ENCODE measurements around the gene CXCR5. TPM values are rescaled to one million over a fixed set of nuclear protein-coding genes. Genes with fewer than 3 reads are reported as not detected.
A peak's percentile ranks its signal among the peaks of the same experiment; 100 is the strongest.
"Not testable (repeated sequence)": the region's sequence is repeated elsewhere in the genome, so short reads cannot be mapped to it uniquely, and the experiment has no call there.

Gene CXCR5, protein sequence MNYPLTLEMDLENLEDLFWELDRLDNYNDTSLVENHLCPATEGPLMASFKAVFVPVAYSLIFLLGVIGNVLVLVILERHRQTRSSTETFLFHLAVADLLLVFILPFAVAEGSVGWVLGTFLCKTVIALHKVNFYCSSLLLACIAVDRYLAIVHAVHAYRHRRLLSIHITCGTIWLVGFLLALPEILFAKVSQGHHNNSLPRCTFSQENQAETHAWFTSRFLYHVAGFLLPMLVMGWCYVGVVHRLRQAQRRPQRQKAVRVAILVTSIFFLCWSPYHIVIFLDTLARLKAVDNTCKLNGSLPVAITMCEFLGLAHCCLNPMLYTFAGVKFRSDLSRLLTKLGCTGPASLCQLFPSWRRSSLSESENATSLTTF
- total RNA-seq = not detected
- long read RNA-seq, partial matches to known transcripts = 0 of 7 reads
- long read RNA-seq, other reads (novel, unspliced or antisense) = 7 of 7 reads

DNA sequence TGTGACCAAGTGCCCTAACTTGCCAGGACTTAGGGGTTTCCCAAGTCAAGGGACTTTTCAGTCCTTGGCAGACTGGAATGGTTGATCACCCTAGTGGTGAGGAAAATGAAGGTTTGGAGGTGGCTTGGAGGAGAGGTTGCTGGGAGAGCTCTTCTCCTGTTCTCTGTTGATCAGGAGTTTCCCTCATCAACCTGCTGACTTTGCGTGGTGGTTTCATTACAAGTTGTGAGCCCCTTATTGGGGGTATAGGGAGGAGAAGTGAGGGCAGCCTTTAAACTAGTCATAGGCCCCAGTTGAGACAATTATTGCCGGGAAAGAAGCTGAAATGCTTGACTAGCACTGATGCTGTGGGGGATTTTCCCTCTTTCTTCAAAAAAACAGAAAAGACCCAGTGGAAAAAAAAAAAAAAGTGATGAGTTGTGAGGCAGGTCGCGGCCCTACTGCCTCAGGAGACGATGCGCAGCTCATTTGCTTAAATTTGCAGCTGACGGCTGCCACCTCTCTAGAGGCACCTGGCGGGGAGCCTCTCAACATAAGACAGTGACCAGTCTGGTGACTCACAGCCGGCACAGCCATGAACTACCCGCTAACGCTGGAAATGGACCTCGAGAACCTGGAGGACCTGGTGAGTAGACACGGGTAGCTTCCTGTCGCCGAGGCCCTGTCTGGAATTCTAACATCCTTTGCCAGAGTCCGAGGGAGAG is at the start of gene CXCR5:
Gene CXCR5, plus strand, starts transcription at position 525 of the 704 bp plus-strand sequence. Its CDS starts 50 bp downstream, at position 575.
- DNase-seq (ENCODE audit: low spot score) = no peak

DNA sequence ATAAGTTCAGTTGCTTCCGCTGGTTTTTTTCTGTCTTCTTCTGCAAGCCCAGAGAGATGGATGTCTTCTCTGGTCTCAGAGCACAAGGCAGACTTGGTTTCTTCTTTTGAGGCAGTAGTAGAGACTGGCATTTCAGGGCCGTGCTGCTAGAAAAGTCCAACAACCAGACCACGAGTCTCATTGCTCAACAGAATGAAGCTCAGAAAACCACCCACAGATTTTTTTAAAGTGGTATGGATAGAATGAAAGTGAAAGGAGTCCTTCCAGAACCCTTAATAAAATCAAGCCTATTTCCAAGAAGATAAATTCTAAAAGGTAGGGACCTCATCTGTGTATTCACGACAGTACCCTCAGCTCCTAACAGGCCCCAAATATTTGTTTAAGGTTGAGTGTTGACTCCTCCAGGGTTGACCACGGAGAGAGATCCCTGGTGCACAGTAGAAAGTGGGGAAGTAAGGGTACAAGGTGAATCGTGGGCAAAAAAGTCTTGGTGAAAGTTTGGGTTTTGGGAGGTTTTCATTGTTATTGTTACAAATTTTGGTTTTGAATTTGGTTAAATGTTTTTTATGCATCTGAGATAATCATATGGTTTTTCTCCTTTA is 49.2 kb upstream of the CXCR5 start:
- peak; percentile 1 for DNase-seq (ENCODE audit: low spot score)

DNA sequence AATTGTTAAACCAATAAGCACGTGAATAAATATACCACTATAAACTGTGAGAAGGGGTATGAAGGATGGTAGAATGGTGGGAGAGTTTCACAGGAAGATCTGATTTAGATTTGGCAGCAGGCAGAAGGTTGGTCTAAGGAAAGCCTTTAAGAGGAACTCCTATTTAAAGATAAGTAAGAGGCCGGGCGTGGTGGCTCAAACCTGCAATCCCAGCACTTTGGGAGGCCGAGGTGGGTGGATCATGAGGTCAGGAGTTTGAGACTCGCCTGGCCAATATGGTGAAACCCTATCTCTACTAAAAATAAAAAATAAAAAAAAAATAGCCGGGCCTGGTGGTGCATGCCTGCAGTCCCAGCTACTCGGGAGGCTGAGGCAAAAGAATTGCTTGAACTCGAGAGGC is 45.8 kb upstream of the CXCR5 start:
- peak; percentile 43 for DNase-seq (ENCODE audit: low spot score)

DNA sequence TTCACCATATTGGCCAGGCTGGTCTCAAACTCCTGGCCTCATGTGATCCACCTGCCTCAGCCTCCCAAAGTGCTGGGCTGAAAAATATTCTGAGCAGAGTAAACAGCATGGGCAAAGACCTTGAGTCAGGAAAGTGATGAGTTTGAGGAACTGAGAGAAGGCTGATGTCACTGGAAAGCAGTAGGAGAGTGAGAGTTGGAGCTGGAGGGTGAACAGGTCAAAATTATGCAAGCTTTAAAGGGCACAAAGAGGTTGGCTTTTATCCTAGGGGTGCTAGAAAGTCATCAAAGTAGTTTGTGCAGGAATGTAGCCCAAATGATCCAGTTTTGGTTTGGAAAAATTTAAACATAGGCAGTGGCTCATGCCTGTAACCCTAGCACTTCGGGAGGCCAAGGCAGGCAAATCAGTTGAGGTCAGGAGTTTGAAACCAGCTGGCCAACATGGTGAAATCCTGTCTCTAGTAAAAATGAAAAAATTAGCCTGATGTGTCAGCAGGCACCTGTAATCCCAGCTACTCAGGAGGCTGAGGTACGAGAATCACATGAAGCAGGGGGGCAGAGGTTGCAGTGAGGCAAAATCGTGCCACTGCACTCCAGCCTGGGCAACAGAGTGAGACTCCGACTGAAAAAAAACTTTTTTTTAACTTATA is 44.7 kb upstream of the CXCR5 start:
- DNase-seq (ENCODE audit: low spot score) = peak; percentile 4

DNA sequence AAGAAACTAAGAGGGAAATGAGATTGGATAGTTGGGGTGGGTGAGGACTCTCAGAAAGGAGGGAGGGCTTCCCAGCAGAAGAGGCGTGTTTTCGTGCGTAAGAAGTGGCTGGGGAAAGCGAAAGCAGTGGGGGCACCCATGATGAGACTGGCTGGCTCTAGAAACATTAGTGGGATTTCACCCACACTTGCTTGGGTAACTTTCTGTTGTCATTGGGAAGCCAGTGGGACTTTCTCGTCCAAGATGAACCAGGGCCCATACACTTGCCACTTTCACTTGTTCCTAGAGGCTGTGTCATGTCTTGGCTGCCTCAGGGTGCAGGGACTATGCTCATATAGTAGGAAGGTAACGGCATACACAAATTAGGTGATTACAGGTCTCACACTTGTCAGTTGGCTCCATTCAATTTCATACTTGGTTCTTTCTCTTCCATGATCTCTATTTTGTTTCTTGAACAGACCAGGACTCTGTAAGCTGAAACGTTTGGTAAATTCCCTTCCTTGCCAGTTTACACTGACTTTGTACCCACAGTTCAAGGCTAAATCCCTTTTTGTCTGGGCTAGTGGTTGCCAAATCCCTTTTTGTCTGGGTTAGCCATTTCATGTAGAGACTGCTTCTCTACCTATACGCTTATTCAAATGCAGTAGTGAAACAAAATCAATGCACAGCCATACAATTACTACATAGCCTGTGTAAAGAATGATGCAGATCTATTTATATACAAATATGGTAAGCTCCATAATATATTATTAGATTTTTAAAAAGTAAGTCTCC is 42.0 kb upstream of the CXCR5 start:
- DNase-seq (ENCODE audit: low spot score) = peak; percentile 20

DNA sequence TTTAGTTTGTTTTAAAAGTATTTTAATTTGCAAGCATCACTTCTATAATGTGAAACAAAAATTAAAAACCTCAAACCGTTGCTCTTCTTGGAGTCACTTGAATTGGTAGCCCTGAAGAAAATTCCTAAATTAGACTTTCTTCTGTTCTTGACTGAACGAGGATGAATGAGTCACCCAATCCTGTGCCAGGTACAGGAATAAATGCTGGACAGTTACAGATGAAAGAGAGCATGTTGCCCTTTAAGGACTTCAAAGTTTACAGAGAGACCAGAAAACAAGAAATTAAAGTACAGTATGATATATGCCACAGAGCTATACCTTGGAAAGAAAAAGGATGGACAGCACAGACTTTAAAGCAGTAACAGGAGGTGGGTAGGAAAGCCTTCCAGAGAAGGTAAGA is 41.3 kb upstream of the CXCR5 start:
- DNase-seq (ENCODE audit: low spot score) = no peak

DNA sequence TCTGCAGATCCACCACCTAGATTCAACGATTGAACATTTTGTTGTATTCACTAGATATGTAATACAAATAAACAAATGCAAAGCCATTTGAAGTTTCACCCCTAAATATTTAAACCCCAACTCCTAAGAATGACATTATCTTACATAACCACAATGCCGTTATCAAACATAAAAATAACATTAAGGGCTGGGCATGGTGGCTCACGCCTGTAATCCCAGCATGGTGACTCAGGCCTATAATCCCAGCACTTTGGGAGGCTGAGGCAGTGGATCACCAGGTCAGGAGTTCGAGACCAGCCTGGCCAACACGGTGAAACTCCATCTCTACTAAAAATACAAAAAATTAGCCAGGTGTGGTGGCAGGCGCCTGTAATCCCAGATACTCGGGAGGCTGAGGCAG is 40.8 kb upstream of the CXCR5 start:
- DNase-seq (ENCODE audit: low spot score) = not testable (repeated sequence)

DNA sequence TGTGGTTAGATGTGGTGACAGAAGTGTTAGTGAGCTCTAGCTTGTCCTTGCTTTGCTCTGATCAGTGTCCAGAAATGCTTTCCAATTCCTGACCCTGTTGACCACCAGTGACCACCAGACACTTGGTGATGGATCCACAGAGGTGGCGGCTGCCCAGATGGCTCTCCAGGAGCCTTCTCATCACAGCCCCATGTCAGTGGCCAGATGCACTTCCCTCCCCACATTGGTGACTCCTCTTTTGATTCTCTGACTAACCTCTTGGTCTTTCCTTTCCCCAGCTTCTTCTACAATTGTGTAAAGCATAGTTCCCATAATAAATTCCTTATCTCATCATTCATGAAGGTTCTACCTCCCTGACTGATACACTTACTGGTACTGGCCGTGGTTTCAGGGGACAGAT is 40.1 kb upstream of the CXCR5 start:
- no peak for DNase-seq (ENCODE audit: low spot score)

DNA sequence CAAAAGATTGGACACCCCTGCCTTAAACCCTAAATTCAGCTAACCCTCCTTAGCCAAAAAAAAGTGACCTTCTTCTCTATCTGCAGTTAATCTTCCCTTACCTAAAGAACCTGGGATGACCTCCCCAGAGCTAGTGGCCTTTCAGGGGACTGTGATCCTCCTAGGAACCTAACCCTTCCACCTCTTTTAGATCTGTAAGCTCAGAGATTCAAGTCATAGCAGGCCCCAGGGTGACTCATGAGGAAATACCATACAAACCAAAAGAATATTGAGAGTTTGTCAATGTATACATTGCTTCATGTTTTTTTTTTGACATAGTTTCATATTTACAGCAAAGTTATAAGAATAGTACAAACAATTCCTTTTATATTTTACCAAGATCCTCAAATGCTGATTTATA is 38.3 kb upstream of the CXCR5 start:
- DNase-seq (ENCODE audit: low spot score) = no peak

DNA sequence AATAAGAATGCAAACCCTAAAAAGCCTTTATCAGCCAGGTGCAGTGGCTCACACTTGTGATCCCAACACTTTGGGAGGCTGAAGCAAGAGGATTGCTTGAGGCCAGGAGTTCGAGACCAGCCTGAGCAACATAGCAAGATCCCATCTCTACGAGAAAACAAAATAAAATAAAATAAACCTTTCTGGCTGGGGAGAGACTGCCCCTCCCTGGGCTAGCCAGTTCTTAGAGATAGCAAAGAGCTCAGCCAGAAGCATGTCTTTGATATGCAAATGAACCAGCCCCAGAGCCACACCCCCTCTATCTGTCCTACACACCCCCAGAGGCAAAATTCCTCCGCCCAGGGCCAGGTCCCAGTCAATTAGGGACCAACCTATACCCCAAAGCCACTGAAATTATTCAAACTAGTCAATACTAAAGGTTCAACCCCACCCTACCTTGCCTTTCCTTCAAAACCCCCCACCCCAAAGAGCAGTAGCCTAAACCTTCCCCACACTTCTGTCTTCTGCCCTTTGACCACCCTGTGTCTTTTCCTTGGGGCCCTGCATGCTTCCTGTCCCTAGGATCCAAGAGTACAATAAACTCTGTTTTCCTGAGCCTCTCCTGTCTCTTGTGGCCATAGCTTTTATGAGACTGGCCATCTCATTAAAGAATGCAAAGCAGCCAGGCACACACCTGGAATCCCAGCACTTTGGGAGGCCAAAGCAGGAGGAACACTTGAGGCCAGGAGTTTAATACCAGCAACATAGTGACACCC is 37.3 kb upstream of the CXCR5 start:
- DNase-seq (ENCODE audit: low spot score) = no peak

DNA sequence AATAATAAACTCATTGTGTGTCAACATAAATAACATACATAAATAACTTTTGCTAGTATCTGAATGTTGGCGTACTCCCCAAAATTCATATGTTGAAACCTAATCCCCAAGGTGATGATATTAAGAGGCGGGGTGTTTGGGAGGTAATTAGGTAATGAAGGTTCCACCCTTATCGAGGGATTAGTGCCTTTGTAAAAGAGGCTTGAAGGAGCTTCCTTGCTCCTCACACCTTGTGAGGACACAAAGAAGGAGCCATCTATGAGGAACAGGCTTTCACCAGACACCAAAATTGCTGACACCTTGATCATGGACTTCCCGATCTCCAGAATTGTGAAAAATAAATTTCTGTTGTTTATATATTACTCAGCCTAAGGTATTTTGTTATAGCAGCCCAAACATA is 33.9 kb upstream of the CXCR5 start:
- DNase-seq (ENCODE audit: low spot score) = no peak

DNA sequence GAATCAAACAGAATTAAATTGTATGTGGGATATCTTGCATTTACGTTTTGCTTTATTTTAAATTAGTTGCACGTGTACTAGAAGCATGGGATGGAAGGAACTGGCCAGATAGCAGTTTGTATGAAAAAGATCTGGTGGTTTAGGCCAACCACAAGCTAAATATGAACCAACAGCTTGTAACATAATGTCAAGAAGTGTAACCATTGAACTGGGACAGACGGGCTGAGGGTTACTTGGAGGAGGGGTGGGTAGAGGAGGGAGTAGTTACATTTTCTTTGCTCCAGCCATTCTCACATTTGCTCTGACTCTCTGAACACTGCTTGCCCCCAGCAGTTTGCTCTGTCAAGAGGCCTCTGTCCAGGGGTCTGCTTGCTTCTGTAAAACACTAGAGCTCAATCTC is 31.7 kb upstream of the CXCR5 start:
- no peak for DNase-seq (ENCODE audit: low spot score)

DNA sequence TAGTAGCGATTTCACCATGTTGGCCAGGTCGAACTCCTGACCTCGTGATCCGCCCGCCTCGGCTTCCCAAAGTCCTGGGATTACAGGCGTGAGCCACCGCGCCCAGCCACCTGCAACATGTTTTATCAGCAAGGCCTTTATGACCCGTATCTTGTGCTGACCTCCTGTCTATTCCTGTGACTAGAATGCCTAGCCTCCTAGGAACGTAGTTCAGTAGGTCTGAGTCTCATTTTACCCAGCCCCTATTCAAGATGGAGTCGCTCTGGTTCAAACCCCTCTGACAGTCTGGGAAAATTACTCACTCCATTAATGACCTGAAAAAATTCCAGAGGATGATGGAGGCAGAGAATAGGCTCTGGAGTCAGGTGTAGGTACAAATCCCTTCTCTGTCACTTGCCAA is 30.0 kb upstream of the CXCR5 start:
- no peak for DNase-seq (ENCODE audit: low spot score)

DNA sequence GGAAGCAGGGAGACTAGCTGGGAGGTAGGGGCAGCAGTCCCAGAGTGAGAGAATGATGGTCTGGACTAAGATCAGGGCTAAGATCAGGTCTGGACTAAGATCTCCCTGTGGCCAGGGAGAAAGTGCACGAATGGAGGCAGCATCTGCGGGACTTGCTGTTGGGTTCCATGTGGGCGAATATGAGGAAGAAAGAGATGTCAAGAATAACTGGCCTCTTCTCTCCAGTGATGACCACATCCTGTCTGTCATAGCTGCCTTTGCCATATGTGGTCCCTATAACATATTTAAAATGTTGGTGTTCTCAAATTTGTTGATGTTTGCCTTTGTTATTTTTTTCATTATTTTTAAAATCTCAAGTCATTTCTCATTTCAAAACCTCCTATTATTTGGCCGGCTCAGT is 27.4 kb upstream of the CXCR5 start:
- no peak for DNase-seq (ENCODE audit: low spot score)

DNA sequence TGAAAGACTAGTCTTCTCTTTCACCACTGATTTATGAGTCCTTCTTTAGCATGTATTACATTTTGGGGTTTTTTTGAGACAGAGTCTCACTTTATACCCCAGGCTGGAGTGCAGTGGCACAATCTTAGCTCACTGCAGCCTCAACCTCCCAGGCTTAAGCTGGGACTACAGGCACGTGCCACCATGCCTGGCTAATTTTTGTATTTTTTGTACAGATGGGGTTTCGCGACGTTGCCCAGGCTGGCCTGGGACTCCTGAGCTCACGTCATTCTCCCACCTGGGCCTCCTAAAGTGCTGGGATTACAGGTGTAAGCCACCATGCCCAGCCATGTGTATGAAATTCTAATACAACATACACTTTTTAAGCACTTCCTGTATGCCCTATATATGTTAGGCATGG is 26.3 kb upstream of the CXCR5 start:
- DNase-seq (ENCODE audit: low spot score) = no peak

DNA sequence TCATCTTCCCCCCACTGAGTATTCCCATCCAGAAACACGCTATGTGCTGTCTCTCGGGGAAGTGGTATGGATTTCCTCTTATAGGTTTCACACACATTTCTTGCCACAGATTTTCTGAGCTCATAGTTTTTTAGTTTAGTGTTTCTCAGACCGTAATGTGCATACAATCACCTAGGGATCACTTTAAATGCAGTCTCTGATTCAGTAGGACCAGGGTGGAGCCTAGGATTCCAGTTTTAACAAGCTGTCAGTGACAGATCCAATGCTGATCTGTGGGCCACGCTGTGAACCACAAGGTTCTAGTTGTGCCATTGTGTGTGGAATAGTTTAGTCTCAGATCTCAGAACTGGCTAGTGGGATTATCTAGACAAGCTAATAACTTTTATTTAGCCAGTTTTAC is 23.7 kb upstream of the CXCR5 start:
- no peak for DNase-seq (ENCODE audit: low spot score)

DNA sequence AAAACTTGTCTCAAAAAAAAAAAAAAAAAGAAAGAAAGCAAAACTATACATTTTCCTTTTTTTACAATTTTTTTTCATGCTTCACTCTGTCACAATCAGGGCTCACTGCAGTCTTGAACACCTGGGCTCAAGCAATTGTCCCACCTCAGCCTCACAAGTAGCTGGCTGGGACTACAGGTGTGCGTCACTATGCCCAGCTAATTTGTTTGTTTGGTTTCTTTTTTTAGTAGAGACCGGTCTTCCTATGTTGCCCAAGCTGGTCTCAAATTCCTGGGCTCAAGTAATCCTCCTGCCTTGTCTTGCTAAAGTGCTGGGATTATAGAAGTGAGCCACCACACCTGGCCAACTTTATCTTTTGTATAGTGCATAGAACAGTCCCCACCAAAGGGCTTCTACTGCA is 15.0 kb upstream of the CXCR5 start:
- DNase-seq (ENCODE audit: low spot score) = no peak

DNA sequence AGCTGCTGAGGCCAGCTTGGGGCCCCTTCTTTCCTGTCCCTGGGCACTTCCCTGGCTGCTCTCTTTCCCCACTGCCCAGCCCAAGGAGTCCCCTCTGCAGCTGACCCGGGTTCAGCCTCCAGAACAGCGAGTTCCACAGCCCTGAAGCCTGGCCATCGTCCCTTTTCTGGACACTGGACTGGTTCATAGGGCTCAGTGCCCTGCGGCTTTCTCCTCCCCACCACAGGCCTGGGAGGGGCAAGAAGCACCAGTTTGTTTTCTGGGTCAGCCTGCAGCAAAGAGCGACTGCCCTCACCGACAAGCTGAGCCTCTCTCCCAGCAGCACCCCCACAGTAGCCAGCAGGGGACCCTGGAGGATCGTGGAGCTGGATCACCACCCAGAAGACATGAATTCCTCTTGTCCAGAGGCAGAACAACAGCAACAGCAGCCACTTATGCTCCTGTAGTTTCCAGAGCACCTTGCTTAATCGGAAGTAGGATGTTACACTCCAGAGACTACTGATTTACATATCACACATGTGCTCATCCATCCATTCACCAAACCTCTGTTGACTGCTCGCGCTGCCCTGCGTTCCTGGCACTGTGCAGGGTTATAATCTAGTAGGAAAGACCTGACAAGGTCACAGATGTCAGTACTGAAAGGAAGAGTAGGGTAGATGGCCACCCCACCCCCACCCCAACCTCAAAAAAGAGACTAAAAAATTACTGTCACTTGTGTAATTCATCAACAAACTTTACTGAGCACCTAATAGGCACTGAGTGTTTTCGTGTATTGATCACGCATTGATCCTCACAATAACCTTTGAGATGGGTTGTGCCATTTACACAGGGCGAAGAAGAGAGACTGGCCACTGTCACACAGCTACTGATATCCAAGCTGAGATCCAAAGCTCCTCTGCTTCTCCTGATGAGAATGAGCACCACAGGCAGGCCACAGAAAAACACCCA is 13.0 kb upstream of the CXCR5 start:
- DNase-seq (ENCODE audit: low spot score) = no peak

DNA sequence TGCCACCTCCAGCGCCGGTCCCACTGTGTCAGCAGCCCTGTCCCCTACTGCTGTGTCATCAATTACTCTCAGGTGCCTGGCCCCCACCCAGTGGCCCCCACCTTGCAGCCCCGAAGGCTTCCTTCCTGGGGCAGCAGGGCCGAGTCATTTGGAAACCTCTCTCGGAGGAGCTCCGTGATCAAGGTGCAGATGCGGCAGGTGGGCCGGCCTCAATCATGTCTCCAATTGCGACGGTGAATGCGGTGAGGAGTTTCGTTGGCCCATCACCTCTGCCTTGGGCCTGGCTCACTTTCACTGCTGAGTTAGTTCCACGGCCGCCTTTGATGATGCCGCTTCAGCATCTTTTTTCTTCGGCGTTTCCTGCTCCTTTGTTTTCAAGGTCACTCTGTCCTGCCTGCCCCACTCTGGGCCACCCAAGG is 11.3 kb upstream of the CXCR5 start:
- no peak for DNase-seq (ENCODE audit: low spot score)
